Stomach smooth muscle (tissue), 2 donors: ENCODE data around the gene FBXO4.
"Not testable (repeated sequence)": the region's sequence is repeated elsewhere in the genome, so short reads cannot be mapped to it uniquely, and the experiment has no call there.

Experiments used
- H3K27ac ChIP-seq: one replicate; pipeline ENCODE4 v1.7.0; 2013; ENCODE audit warnings: mild to moderate bottlenecking, low read length, inconsistent platforms
- H3K27me3 ChIP-seq, 2 donors: one replicate each; pipeline ENCODE4 v1.7.0; 2013; ENCODE audit warnings: low read length in 2 of 2; ENCODE audit not compliant: insufficient read depth in 2 of 2, control insufficient read depth in 1 of 2
- H3K36me3 ChIP-seq, 2 donors: one replicate each; pipeline ENCODE4 v1.7.0; 2013; ENCODE audit warnings: low read length in 2 of 2; ENCODE audit not compliant: control insufficient read depth in 2 of 2, insufficient read depth in 2 of 2
- H3K4me1 ChIP-seq: one replicate; pipeline ENCODE4 v1.7.0; 2013; ENCODE audit warnings: low read length; ENCODE audit not compliant: control insufficient read depth, insufficient read depth
- H3K4me3 ChIP-seq, 2 donors: one replicate each; pipeline ENCODE4 v1.7.0; 2013; ENCODE audit warnings: low read length in 2 of 2
- H3K9ac ChIP-seq, 2 donors: one replicate each; pipeline ENCODE4 v1.7.0; 2013; ENCODE audit warnings: low read length in 2 of 2, mild to moderate bottlenecking in 1 of 2
- H3K9me3 ChIP-seq, 2 donors: one replicate each; pipeline ENCODE4 v1.7.0; 2013; ENCODE audit warnings: low read length in 2 of 2; ENCODE audit not compliant: control insufficient read depth in 2 of 2
- donor health status: healthy.
- donor health status: Pancreatic carcinoma.

Gene FBXO4

DNA sequence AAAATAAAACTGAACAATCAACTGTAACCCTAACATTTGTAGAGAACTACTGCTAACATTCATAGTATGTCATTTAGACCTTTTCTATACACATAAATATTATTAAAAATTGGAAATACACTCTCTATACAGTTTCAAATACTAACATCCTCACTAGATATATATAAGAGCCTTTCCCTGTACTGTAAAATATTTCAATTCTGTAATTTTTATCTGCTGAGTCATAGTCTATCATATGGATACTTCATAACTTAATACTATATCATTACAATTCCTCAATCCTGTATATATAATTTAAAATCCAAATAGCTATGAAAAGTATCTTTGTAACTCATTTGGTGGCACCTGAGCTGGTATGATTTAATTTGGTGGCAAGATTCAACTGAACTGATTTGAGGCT, 55.8 kb downstream of the FBXO4 start:
- Histone ChIP-seq H3K9me3 (peaks cover 0 to 3% of the 10 kb centered on the region in 2 donors), H3K4me3 (no peak overlapping the region), H3K27ac (no peak overlapping the region), H3K36me3 (no peaks in the 10 kb centered on the region), H3K27me3 (no peaks in the 10 kb centered on the region), H3K4me1 (no peaks in the 10 kb centered on the region), H3K9ac (no peak overlapping the region)

DNA sequence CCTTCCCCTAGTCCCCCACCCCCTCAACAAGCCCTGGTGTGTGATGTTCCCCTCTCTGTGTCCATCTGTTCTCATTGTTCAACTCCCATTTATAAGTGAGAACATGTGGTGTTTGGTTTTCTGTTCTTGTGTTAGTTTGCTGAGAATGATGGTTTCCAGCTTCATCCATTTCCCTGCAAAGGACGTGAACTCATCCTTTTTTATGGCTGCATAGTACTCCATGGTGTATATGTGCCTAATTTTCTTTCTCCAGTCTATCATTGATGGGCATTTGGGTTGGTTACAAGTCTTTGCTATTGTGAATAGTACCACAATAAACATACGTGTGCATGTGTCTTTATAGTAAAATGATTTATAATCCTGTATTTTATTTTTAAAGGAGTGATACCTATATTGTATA, 57.8 kb downstream of the FBXO4 start:
- H3K27me3 ChIP-seq, H3K36me3 ChIP-seq, H3K9ac ChIP-seq, H3K27ac ChIP-seq, H3K9me3 ChIP-seq, H3K4me1 ChIP-seq, H3K4me3 ChIP-seq: not testable (repeated sequence)

GRCh38 chr5:41983284-41983683, 58.2 kb downstream of the FBXO4 start:
- H3K9ac ChIP-seq = no peak overlapping the region
- H3K4me1 ChIP-seq = no peaks in the 10 kb centered on the region
- H3K36me3 ChIP-seq = no peaks in the 10 kb centered on the region
- H3K27me3 ChIP-seq = no peaks in the 10 kb centered on the region
- H3K27ac ChIP-seq = no peak overlapping the region
- peaks cover 0 to 3% of the 10 kb centered on the region in 2 donors for H3K9me3 ChIP-seq
- no peak overlapping the region for H3K4me3 ChIP-seq

GRCh38 chr5:41985945-41986695, 61.0 kb downstream of the FBXO4 start:
- Histone ChIP-seq H3K27ac (no peak overlapping the region), H3K4me1 (no peaks in the 10 kb centered on the region), H3K9ac (no peak overlapping the region), H3K4me3 (no peak overlapping the region), H3K27me3 (no peaks in the 10 kb centered on the region), H3K36me3 (no peaks in the 10 kb centered on the region), H3K9me3 (peaks cover 0 to 4% of the 10 kb centered on the region in 2 donors)
